GM19468 (cell line): ENCODE data around the gene TMA7.
"Not testable (repeated sequence)": the region's sequence is repeated elsewhere in the genome, so short reads cannot be mapped to it uniquely, and the experiment has no call there.

Experiments
- ATAC-seq: cut with Tn5 transposase; IDR thresholded peaks from one replicate; pipeline ENCODE4 v1.9.1; 2021; ENCODE audit warnings: mild to moderate bottlenecking, moderate library complexity, moderate number of reproducible peaks; ENCODE audit not compliant: unreplicated experiment; ENCODE audit errors: extremely low read depth

Gene TMA7

GRCh38 chr3:48482822-48483221 lies 42.8 kb downstream of the TMA7 start:
- not testable (repeated sequence) for ATAC-seq

DNA sequence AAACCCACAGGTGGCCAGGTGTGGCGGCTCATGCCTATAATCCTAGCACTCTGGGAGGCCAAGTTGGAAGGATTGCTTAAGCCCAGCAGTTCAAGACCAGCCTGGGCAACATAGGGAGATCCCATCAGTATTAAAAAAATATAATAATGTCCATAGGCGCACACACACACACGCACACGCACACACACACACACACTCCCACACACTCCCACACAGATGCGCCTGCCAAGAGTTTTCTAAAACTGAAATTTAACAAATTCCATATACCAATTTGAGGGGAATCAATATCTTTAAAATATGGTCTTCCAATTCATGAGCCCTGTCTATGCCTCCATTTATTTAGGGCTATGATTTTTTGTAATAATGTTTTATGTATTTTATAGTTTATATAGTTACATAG lies 46.9 kb downstream of the TMA7 start:
- ATAC-seq, result no peak

GRCh38 chr3:48492461-48493202 lies 52.6 kb downstream of the TMA7 start:
- no peak for ATAC-seq

DNA sequence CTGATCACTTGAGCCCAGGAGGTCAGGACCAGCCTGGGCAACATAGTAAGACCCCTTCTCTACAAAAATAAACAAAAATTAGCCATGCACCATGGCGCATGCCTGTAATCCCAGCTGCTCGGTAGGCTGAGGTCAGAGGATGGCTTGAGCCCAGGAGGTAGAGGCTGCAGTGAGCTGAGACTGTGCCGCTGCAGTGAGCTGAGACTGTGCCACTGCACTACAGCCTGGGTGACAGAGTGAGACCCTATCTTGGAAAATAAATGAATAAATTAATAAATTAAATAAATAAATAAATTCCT lies 53.1 kb downstream of the TMA7 start:
- no peak for ATAC-seq
